ENCODE measurements around the gene UNC13B. TPM values are rescaled to one million over a fixed set of nuclear protein-coding genes. Genes with fewer than 3 reads are reported as not detected.

UNC13B gene
- total and polyA plus RNA-seq, 2 of the 8 experiments (the other 6 are each of a cell fraction or from before 2014, with no cell fraction given) = 23.1 to 51.7 TPM

DNA sequence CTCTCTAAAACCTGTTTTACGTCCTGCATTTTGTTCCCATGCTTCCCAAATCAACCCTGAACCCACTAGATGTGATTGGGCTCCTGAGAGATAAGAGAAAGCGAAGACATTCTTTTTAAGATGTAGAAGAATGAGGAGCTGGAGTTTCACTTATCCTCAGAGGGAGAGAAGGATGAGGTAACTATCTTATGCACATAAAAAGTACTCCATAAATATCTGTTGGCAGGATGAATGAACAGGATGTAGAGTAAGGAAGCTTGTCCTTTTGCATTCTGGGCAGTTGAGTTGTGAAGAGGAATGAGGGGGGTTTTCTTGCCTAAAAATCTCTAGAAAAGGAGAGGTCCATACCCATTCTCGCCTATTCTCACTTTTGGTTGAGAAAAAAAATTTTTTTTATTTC, 163.2 kb downstream of the UNC13B start (continued):
- TF ChIP-seq CHD1 (IDR thresholded peaks at IDR 0.05; ENCODE audit: low read depth, low read length) = no peak
- TF ChIP-seq EGR1 (IDR thresholded peaks at IDR 0.05; ENCODE audit: borderline replicate concordance, low read depth, low read length) = no peak
- no peak for TF ChIP-seq POLR2A (IDR thresholded peaks at IDR 0.05; ENCODE audit: control extremely low read depth in 1 of 2, low read depth in 2 of 2, low read length in 2 of 2)
- no peak for TF ChIP-seq SIN3A (conservative IDR thresholded peaks at IDR 0.05 in 1 of 2, IDR thresholded peaks at IDR 0.05 in 1 of 2; ENCODE audit: low read depth in 1 of 2, low read length in 2 of 2)
- no peak for TF ChIP-seq TEAD4 (IDR thresholded peaks at IDR 0.05; ENCODE audit: low read depth, low read length)
- no peak for TF ChIP-seq NANOG (IDR thresholded peaks at IDR 0.05; ENCODE audit: insufficient read depth, low read depth, low read length, poor library complexity, severe bottlenecking)
- no peak for TF ChIP-seq CEBPB (IDR thresholded peaks at IDR 0.05; ENCODE audit: low read depth, low read length)
